Measurements from ENCODE around the gene TMEM184A.

TMEM184A gene

DNA sequence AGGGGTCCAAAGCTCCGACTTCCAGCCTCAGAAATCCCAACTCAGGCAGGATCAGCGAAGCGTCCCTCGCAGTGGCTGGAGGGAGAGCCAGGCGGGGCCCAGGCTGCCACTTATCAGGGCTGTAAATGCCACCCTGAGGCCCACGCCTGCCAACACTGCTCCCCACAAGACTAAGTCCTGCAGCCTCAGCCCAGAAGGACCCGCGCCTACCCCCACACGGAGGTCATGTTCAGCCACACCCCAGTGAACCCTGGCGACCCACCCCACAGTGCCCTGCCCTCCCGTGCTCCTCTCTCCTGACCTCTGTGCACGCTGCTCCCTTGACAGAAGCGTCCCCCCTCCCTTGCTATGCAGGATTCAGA, 10.7 kb upstream of the TMEM184A start:
- no peak for DNase-seq

DNA sequence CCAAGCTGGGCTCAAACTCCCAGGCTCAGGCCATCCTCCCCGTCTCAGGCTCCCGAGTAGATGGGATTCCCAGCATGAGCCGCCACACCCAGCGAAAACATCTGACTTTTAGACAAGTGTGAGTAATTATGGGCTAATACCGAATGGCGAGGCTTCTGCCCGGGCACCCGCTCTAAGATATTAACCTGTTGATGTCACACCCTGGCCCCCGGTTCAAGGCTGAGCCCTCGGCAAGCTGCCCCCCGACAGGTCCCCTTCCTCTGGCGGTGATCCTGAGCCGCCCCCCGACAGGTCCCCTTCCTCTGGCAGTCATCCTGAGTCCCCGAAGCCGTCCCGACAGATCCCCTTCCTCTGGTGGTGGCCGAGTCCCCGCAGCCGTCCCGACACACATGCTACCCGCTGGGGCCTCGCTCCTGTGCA, 8.6 kb upstream of the TMEM184A start:
- DNase-seq, result no peak

DNA sequence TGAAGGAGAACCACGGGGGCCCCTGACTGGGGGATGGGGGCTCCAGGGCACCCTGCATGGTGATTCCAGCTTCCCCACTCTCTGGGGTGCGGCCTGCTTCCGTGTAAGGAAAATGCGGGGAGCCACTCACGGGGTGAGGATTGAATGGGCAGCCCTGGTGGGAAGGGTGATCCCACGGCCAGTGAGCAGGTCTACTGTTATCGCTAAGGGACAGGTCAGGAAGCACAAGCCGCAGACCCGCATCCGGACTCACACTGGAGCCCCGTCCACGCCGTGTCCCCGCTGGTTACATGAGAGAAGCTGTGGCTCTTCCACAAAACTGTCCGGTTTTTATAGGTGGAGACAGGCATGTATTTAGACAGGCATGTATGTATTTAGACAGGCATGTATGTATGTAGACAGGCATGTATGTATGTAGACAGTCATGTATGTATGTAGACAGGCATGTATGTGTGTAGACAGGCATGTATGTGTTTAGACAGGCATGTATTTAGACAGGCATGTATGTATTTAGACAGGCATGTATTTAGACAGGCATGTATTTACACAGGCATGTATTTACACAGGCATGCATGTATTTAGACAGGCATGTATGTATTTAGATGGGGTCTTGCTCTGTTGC, 8.1 kb upstream of the TMEM184A start:
- DNase-seq, result no peak

DNA sequence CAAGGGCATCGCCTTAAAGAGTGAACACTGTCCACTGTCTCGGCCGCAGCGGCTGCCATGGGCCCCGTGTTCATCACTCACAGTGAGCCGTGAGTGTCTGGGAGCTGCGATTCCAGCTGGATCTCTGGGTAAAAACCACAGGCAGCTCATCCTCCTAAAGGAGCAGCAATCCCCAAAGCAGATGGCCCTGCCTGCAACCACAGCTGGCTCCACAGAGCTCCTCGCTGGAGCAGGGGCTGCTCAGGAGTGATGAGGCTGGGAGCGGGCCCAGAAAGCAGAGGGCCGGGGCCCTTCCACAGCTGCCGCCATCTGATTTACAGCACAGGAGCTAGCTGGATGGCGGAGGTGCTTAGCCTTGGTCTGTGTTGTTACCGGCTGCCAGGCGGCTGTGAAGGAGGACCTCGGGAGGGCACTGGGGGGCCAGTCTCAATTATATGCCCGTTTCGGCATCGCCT, 6.6 kb upstream of the TMEM184A start:
- peak; percentile 69 for DNase-seq

- DNase-seq, result no peak
These were observed 6.1 kb upstream of the TMEM184A start for GRCh38 chr7:1562116-1562515.

- DNase-seq, result no peak
These were observed 5.3 kb upstream of the TMEM184A start for GRCh38 chr7:1561036-1561940.

DNA sequence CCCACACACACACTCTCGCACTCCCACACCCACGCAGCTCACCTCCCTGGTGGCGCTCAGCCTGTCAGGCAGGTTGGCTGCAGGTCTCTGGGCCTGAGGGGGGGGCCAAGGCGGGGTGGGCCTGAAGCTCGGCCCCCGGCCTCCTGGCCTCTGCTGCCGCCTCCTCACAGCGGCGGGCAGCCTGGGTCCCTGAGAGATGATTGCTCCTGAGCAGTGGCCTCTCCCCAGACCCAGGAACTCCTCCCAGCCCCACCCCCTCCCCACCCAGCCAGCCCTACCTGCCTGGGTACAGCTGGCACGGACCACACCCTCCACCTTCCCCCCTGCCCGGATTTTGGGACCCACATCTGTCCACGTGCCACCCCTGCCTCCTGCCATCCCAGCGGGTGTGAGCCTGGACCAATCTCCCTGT, 4.6 kb upstream of the TMEM184A start:
- no peak for DNase-seq

GRCh38 chr7:1559626-1560590, 3.9 kb upstream of the TMEM184A start:
- no peak for DNase-seq

DNA sequence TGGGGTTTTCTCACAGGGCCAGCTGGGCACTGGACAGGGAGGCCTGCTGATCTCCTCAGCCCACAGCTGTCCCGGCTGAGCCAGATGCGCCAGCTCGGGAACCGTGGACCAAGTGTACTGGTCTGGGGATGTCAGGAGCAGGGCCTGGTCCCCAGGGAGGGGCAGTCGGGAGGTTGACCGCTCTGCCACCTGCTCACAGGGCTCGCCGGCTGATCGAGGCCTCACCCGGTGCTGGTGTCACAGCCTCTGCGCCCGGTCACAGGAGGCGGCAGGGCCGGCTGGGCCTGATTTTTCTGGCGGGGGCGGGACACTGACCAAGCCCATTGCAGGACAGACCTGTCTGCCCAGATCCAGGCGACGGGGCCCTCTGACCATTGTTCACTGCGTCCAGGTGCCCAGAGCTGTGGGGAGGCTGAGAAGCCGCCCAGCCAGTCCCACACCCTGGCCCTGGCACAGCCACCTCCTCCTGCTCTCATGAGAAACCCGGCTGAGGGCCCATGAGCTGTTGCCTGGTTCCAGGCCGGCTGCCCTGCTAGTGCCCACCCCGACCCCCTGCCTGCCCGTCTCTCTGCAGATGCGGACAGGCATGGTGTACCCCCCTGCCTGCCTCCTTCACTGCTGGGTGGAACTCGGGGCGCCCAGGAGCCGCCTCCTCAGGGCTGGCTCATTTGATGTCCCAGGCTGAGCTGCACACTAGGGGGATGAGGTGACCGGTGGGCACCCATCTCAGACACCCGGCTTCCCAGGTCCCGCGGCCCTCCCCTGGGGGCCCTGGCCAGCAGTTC, 3.0 kb upstream of the TMEM184A start:
- DNase-seq, result peak; percentile 25

DNA sequence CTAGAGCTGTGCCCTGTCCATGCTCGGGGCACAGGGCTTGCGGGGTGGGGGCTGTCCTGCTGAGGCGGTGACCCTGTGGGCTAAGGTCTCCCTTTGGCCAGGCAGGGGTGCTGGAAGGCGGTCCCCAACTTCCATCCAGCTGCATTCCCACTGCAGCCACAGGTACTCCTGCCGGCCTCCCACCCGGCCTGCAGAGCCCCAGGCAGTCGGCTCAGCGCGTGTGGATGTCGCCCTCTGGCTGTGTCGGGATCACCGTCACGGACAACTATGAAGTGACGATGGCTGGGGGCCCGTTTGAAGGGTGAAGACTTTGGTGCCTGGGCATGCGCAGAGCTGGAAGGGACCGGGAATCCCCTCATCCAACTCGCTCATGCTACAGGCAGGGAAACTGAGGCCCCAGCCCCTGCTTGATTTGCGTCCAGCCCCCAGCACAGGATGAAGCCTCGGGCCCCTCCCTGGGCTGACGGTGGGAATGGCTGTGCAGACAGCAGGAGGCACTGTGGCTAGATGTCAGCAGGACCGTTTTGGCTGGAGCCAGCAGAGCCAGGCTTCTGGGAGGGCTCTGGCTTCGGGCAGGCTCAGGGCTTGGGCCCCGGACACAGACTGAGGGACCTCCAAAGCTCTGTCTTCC, 2.3 kb upstream of the TMEM184A start:
- DNase-seq, result peak; percentile 50

GRCh38 chr7:1557771-1558170, 1.8 kb upstream of the TMEM184A start:
- DNase-seq, result no peak

DNA sequence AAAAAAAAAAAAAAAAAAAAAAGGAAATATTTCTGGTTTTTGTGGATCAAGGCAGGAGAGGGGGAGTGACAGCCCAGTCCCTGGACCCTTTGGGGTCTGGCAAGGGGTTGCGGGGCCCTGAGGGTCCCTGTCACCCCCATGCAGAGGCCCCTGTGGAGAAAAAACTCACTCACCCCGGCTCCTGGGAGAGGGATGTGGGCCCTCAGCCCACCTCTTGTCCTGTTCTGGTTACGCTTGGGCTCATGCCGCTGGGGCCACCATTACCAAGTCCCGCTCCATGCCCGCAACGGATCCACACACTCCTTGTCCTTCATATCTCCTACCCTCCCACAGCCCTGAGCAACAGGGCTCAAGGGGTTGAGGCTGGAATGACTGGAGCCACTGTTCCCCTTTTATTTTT, 1.0 kb upstream of the TMEM184A start:
- DNase-seq, result no peak

GRCh38 chr7:1555046-1555812, 776 bp downstream of the TMEM184A start:
- DNase-seq, result peak; percentile 50

DNA sequence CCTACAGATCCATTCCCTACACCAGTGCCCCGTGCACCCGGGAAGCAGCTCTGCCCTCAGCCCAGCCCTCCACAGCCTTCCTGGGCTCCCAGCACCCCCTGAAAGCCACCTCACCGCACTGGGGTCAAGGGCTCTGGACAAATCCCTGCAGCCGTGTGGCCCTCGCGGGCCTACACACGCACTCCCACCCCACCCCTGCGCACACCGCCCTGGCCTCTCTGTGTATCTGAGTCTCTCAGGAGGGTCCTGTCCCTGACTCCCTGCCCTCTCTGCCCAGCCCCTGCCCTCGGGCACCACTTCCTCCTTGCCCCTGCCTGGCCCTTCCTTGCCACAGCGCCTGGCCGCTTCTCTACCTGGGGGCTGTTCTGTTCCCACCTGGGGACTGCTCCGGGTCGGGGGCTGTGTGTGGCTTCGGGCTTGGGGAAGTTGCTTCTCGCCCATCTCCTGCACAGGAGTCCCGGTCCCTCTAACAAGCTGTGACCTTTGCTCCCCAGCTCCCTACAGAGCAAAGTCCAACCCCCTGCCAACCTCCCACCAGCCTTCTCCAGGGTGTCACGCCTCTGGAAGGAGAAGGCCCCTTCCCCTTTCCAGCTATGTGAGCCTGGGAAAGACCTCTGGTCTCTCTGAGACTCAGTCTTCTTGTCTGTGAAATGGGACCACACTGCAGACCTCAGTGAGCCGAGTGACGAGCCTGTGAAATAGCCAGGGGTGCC, 1.5 kb downstream of the TMEM184A start:
- no peak for DNase-seq

- DNase-seq, result no peak
These were observed 2.3 kb downstream of the TMEM184A start for GRCh38 chr7:1553512-1554210.

- no peak for DNase-seq
These were observed 3.8 kb downstream of the TMEM184A start for GRCh38 chr7:1552200-1552599.

DNA sequence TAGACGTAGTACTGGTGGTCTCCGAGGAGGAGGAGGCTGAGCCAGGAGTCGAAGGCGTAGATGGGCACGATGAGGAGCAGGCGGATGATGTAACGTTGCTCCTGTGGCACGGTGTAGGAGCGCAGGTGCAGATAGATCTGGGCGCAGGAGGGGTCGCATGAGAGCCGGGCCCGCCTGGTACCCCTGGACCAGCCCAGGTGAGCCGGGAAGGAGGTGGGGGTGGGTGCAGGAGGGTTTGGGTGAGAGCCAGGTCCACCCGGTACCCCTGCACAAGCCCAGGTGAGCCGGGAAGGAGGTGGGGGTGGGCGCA, 5.2 kb downstream of the TMEM184A start:
- DNase-seq, result no peak

DNA sequence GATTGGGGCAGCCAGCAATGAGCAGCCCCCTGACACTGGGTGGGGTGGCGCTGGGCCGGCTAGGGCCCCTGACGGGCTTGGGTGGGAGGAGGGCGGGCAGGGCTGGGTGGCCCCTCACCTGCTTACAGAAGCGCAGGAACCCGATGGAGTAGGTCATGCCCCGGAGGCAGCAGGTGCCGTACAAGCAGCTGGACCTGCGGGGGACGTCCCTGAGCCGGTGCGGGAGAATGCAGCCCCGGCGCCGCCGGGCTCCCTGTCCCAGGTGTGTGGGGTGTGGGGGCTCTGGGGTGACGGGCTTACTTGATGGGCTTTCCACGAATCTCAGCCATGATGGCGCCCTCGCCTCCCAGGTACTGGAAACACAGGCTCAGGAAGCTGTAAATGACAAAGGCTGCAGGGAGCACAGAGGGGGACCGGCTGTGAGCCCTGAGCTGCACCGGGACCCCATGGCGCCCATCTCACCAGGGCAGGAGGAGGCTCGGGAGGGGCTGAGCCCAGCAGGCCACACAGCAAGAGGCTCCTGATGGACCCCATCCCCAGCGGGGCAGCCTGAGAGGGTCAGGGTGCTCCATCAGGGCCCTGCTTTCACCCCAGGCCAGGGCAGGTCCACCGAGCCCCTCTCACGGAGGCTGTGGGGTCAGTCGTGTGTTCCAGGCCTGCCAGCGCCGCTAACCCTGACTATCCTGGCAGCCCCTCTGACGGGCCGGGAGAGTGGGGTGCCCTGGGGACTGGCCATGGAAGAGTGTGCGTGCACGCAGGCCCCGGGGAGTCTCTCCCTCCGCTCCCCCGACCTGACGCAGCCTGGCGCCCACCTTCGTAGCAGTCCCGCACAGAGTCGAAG, 5.8 kb downstream of the TMEM184A start:
- no peak for DNase-seq
